HAP-1 (cell line): Measurements from ENCODE around the gene OGFOD3.
"Not testable (repeated sequence)": the region's sequence is repeated elsewhere in the genome, so short reads cannot be mapped to it uniquely, and the experiment has no call there.

Source experiments
- DNase-seq, 2 experiments: peaks; one replicate each; pipeline ENCODE4 v3.0.0-alpha.2; 2016 to 2020; ENCODE audit warnings: low spot score in 2 of 2
- H3K27me3 ChIP-seq: fragments of 250-450 bp; sonication (Bioruptor Pico); 2 replicates; pipeline ENCODE4 v1.5.1; 2020; ENCODE audit warnings: low read depth, mild to moderate bottlenecking, moderate library complexity
- H3K36me3 ChIP-seq: fragments of 250-450 bp; sonication (Bioruptor Pico); replicated peaks from 2 replicates; pipeline ENCODE4 v1.5.1; 2020; ENCODE audit warnings: mild to moderate bottlenecking
- H3K4me1 ChIP-seq: fragments of 250-450 bp; sonication (Bioruptor Pico); 2 replicates; pipeline ENCODE4 v1.5.1; 2020; ENCODE audit warnings: mild to moderate bottlenecking
- H3K4me3 ChIP-seq: fragments of 250-450 bp; sonication (Bioruptor Pico); 2 replicates; pipeline ENCODE4 v1.5.1; 2020; ENCODE audit warnings: mild to moderate bottlenecking, moderate library complexity
- H3K9me3 ChIP-seq: fragments of 250-450 bp; sonication (Bioruptor Pico); 2 replicates; pipeline ENCODE4 v1.5.1; 2020; ENCODE audit warnings: mild to moderate bottlenecking, moderate library complexity
- in situ Hi-C: fragments of 300-500 bp; cut with MboI; formaldehyde crosslinking; loops from 3 replicates; pipeline ENCODE4 v1.14.3; 2020; ENCODE audit warnings: low sequenced_read_pairs, inconsistent platforms, mixed read lengths

OGFOD3 gene

DNA sequence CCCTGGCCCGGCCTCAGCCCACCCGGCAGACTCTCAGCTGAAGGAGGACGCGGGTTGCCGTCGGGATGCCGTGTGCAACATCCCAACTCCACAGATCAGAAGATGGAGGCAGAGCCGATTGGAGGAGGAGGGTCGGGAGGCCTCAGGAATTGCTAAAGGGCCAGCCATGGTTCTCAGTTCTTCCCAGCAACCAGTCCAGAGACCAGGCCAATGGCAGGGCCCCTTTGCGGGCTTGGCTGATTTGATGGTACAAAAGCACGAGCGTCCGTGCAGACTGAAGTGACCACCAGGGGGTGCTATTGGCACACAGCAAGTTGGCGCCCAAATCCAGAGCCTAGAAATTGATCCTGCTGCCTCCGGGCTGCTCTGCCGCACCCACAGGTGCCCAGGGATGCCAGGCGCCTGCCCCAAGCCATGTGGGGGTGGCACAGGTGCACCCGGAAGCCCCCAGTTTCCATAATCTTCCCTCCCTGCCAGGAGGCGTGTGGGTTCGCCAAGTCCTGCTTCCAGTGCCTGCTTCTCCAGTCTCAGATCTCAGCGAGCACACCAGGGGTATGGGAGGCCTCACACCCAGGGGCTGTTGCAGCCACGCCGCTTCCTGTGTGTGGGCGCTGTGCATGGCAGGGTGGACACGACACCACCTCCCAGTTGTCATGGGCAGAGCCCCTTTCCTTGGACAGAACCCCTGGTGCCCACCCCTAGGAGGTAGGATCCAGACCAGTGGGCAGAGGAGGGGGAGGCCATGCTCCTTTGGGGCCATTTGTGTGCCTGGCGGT is 66.5 kb downstream of the OGFOD3 start:
- H3K4me3 ChIP-seq: no peak overlapping the region
- DNase-seq: peak; percentile 75 to 91
- in situ Hi-C loops: loop anchor here (5.0 kb wide), 1 partner anchor 60 kb away; no protein-coding TSS in a partner anchor

GRCh38 chr17:82351254-82351712 is 67.1 kb downstream of the OGFOD3 start:
- DNase-seq: no peak
- Histone ChIP-seq H3K27me3 (no peaks in the 10 kb centered on the region), H3K4me1 (no peaks in the 10 kb centered on the region), H3K36me3 (no peaks in the 10 kb centered on the region), H3K9me3 (no peaks in the 10 kb centered on the region), H3K4me3 (no peak overlapping the region)
- in situ Hi-C loops: loop anchor here (5.0 kb wide), 1 partner anchor 61 kb away; no protein-coding TSS in a partner anchor

More for the DNA sequence above, 66.5 kb downstream of the OGFOD3 start:
- Histone ChIP-seq H3K4me1 (no peaks in the 10 kb centered on the region), H3K27me3 (no peaks in the 10 kb centered on the region), H3K36me3 (no peaks in the 10 kb centered on the region), H3K9me3 (no peaks in the 10 kb centered on the region)

DNA sequence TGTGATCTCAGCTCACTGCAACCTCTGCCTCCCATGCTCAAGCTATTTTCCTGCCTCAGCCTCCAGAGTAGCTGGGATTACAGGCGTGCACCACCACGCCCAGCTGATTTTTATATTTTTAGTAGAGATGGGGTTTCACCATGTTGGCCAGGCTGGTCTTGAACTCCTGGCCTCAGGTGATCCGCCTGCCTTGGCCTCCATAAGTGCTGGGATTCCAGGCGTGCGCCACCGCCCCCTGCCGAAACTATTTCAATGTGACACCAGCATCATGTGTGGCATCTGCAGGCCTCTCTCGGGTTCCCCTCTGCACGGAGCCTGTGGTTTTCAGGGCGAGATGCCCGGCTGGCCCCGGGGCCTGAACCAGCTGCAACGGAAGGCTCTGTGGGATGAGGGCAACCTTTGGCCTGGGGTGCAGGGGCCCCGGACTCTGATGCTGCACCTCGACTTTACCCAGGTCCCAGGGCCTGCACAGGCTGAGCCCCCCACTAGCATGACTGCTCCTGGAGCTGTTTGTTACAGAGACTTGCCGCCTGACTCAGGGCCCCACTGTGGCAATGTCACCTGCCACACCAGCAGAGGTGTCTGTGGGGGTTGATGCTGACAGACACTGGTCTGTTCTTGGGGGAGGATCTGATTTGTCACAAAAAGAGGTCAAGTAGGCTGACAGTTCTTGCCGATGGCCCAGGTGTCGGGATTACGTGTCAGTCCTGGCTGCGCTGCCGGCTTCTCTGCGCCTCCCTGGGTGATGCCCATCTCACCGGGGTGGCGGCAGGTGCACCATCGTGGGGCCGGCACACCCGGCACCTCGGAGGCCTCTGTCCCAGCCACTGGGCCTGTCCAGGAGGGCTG is 68.0 kb downstream of the OGFOD3 start:
- Histone ChIP-seq H3K4me3 (no peak overlapping the region), H3K36me3 (no peaks in the 10 kb centered on the region), H3K27me3 (no peaks in the 10 kb centered on the region), H3K4me1 (no peaks in the 10 kb centered on the region), H3K9me3 (no peaks in the 10 kb centered on the region)
- in situ Hi-C loops: loop anchor here (5.0 kb wide), 1 partner anchor 62 kb away; no protein-coding TSS in a partner anchor
- peak in 1 of 2 experiments; percentile 60 for DNase-seq

DNA sequence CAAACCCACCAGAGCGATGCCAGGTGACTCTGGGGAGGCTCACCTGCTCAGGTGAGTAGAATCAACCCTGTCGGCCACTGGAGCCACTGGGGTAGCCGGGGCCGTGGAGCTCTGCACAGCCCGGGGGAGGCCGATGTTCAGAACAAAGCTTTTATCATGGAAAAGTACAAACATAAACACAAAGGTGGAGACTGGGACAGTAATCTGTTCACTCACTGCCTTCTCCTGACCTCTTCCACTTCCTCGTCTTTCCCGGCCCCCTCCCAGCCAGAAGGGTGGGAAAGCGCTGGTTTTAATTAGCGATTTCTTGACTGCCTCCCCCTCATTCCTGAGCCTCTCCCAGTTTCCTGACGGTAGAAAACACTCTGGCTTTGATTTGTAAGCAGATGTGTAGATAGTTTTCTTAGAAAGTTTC is 69.1 kb downstream of the OGFOD3 start:
- H3K27me3 ChIP-seq: no peaks in the 10 kb centered on the region
- in situ Hi-C loops: no loop called here
- no peaks in the 10 kb centered on the region for H3K9me3 ChIP-seq
- H3K4me3 ChIP-seq: no peak overlapping the region
- H3K4me1 ChIP-seq: peaks cover 5% of the 10 kb centered on the region; the same call in 1 of the 2 replicates
- no peak for DNase-seq
- H3K36me3 ChIP-seq: no peaks in the 10 kb centered on the region

DNA sequence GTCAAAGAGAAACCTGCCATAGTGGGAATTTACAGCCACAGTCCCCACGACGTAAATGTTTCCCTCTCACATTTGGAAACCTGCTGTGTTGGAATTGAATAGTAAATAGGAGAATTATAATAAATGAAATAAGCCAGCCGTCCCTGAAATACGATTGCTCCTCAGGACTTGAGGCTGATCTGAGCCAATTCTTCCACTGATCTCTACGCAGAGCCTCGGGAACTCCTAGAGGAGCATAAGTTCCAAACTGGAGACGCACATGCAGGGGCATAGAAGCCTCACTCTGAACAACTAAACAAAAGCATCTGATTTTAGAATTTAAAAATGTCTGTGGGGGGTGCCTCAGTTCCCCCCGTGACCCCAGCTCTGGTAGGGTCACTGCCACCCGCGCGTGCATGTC is 69.5 kb downstream of the OGFOD3 start:
- no peaks in the 10 kb centered on the region for H3K9me3 ChIP-seq
- no peak for DNase-seq
- in situ Hi-C loops: no loop called here
- H3K27me3 ChIP-seq: no peaks in the 10 kb centered on the region
- peaks cover 5% of the 10 kb centered on the region; the same call in 1 of the 2 replicates for H3K4me1 ChIP-seq
- no peak overlapping the region for H3K4me3 ChIP-seq
- H3K36me3 ChIP-seq: no peaks in the 10 kb centered on the region

DNA sequence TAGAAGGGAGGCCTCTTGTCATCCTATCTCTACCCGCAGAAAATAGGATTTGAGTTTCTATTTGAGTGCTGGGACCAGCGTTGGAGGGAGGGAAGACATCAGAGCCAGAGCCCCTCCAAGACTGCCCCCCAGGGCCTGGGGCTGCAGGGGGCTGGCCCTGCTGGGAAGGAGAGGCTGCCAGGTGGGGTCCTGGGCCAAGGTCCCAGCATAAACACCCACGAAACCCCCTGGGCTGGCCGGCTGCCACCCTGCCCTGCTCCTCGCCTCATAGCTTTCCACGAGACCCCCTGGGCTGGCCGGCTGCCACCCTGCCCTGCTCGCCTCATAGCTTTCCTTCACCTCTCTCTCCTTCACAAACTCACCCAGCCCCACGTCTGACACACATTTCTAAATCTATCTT is 70.0 kb downstream of the OGFOD3 start:
- Histone ChIP-seq H3K4me1 (peaks cover 5% of the 10 kb centered on the region; the same call in 1 of the 2 replicates), H3K4me3 (no peak overlapping the region), H3K36me3 (no peaks in the 10 kb centered on the region), H3K9me3 (no peaks in the 10 kb centered on the region), H3K27me3 (no peaks in the 10 kb centered on the region)
- in situ Hi-C loops: no loop called here
- DNase-seq: no peak

- DNase-seq, H3K4me1 ChIP-seq, H3K9me3 ChIP-seq, H3K36me3 ChIP-seq, H3K4me3 ChIP-seq, in situ Hi-C loops, H3K27me3 ChIP-seq: not testable (repeated sequence)
Measured at GRCh38 chr17:82347994-82348393, 70.4 kb downstream of the OGFOD3 start.

DNA sequence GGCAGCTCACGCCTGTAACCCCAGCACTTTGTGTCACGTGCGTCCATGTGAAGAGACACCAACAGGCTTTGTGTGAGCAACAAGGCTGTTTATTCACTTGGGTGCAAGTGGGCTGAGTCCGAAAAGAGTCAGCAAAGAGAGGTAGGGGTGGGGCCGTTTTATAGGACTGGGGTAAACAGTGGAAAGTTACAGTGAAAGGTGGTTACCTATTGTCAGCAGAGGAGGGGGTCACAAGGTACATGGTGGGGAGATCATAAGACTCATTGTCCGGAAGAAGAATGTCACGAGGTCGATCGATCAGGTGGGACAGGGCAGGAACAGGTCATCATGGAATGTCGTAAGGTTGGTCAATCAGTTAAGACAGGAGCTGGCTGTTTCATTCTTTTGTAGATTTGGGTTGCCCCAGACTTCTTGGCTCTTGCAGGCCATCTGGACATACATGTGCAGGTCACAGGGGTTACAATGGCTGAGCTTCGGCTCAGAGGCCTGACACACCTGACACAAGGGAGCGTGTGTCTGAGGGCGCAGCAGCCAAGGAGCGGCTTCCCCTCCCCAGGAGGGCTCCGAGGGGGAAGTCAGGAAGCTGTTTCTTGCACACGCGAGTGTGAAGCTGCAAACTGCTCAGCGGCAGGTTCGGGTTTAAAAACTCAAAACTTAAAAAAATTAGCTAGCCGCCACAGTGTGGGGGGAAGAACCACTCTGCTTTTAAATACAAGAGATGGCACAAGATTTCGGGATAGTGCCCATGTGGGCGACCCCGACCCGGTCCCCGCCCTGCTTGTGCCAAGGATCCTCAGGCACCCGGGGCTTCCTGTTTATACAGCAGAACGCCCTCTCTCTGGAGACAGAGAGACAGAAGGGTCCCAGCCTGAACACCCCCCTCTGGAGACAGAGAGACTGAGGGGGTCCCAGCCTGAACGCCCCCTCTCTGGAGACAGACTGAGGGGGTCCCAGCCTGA is 71.8 kb downstream of the OGFOD3 start:
- H3K4me3 ChIP-seq: no peak overlapping the region
- in situ Hi-C loops: no loop called here
- no peaks in the 10 kb centered on the region for H3K27me3 ChIP-seq
- no peaks in the 10 kb centered on the region for H3K36me3 ChIP-seq
- no peak for DNase-seq
- peaks cover 5% of the 10 kb centered on the region; the same call in 1 of the 2 replicates for H3K4me1 ChIP-seq
- no peaks in the 10 kb centered on the region for H3K9me3 ChIP-seq

DNA sequence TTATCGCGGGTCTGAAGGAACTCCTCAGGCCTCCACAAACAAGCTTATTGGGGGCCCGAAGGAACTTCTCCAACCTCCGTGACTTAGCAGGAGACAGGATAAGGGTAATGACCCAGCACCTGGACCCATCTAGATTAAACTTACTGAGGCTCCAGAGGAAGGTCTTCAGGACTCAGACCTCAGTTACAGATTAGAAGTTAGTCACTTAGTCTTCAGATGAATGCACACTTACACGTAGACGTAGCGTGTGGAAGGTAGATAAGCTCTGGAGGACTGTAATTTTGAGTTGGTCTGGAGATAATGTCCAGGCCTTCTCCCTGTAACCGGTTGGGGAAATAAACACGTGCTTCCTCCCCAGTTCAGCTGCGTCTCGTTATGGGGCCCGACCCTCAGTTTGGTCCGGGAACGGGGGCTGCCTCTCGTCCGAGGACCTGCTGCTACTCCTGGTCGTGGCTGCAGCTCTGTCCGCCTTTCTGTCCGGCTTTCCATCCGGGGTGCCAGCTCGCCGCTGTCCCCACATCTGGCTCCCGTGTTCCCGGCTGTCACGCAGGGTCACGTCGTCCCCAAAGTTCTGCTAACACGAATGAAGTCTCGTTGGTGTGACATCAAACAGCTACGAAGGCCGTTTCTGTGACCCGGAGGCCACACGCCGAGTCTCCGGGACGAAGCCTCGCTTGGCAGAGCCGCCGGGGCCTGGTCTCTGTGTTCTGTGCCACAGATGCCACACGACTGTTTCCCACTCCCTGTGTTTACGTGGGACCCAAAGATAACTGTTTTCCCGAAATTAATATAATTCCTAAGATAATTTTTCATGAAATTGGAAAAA is 73.0 kb downstream of the OGFOD3 start:
- in situ Hi-C loops: no loop called here
- Histone ChIP-seq H3K4me1 (peaks cover 5% of the 10 kb centered on the region; the same call in 1 of the 2 replicates), H3K9me3 (no peaks in the 10 kb centered on the region), H3K36me3 (no peaks in the 10 kb centered on the region), H3K4me3 (no peak overlapping the region), H3K27me3 (no peaks in the 10 kb centered on the region)
- no peak for DNase-seq

- H3K36me3 ChIP-seq: no peaks in the 10 kb centered on the region
- H3K9me3 ChIP-seq: no peaks in the 10 kb centered on the region
- peaks cover 7% of the 10 kb centered on the region for H3K4me1 ChIP-seq
- H3K4me3 ChIP-seq: no peak overlapping the region
- in situ Hi-C loops: no loop called here
- no peaks in the 10 kb centered on the region for H3K27me3 ChIP-seq
- no peak for DNase-seq
Measured at GRCh38 chr17:82344175-82344907, 74.0 kb downstream of the OGFOD3 start.

DNA sequence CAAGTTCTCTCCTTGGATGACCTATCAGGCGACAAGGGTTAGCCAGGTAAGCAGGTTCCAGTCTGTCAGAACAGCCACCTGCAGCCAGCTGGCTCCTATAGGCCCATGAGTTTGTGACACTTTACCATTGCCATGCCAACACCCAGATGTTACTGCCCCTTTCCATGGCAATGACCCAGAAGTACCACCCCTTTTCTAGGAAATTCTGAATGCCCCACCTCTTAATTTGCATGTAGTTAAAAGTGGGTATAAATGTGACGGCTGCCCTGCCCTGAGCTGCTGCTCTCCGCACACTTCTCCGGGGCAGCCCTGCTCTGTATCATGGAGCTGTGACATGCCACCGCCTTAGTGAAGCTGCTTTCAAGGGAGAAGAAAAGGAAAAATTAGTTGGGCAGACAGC is 74.8 kb downstream of the OGFOD3 start:
- H3K4me3 ChIP-seq: no peak overlapping the region
- in situ Hi-C loops: no loop called here
- H3K9me3 ChIP-seq: no peaks in the 10 kb centered on the region
- no peak for DNase-seq
- no peaks in the 10 kb centered on the region for H3K36me3 ChIP-seq
- no peaks in the 10 kb centered on the region for H3K27me3 ChIP-seq
- peaks cover 13% of the 10 kb centered on the region for H3K4me1 ChIP-seq
